ENCODE measurements around the gene AMER3. TPM values are rescaled to one million over a fixed set of nuclear protein-coding genes. Genes with fewer than 3 reads are reported as not detected.

AMER3 gene
- total and polyA plus RNA-seq, 2 of the 8 experiments (the other 6 are each of a cell fraction or from before 2014, with no cell fraction given), result 0.15 to 0.19 TPM

DNA sequence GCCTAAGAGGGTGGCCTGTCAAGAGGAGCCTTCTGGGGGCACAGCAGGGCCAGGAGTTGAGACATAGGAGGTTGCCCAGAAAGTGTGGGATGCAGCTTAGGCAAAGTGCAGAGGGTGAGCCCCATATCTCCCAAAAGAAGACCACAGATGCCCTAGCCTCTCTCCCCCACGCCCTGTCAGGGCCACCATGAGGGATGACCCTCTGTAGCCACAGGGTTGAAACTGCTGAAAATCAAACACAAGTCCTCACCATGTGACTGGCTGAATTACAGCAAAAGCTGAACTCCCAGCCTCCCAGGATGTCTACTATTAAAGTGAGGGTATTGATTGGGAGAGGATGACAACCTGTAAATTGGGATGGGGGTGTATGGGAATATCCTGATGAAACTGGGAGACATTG is 44.0 kb downstream of the AMER3 start:
- no peak overlapping the region for H3K23ac ChIP-seq (ENCODE audit: insufficient read length)
- no peak overlapping the region for H4K91ac ChIP-seq (replicated peaks; ENCODE audit: insufficient read length, low read length)
- H2BK12ac ChIP-seq (ENCODE audit: low read depth, low read length), result no peak overlapping the region
- no peaks in the 10 kb centered on the region for H4K20me1 ChIP-seq (replicated peaks in 1 of 2; ENCODE audit: control insufficient read depth in 1 of 2, insufficient read depth in 2 of 2, low read length in 2 of 2)
- no peak overlapping the region for H4K5ac ChIP-seq (ENCODE audit: insufficient read length, low read depth, low read length)
- DNase-seq (ENCODE audit: low read depth in 1 of 2, low spot score in 2 of 2) (no peak), FAIRE-seq (no peak)
- no peak overlapping the region for H3K4ac ChIP-seq (replicated peaks; ENCODE audit: insufficient read length, low read depth, low read length)
- peaks cover 0 to 15% (median 13%) of the 10 kb centered on the region in 4 experiments; a peak in 6 of 7 replicates for H3K27me3 ChIP-seq (replicated peaks in 1 of 4; ENCODE audit: control insufficient read depth in 3 of 4, extremely low read depth in 1 of 4, insufficient read depth in 3 of 4, low read length in 3 of 4)
- no peaks in the 10 kb centered on the region for H3K79me2 ChIP-seq (ENCODE audit: control insufficient read depth in 1 of 2, insufficient read depth in 2 of 2, low read length in 2 of 2)
- no peak overlapping the region for H3K9ac ChIP-seq (replicated peaks in 1 of 4; ENCODE audit: extremely low read depth in 1 of 4, low read depth in 3 of 4, low read length in 3 of 4)
- H2BK15ac ChIP-seq (ENCODE audit: low read length), result no peak overlapping the region
- H3K27ac ChIP-seq (ENCODE audit: low read depth, low read length), result no peak overlapping the region
- peaks cover 6% of the 10 kb centered on the region; the same call in 1 of the 2 replicates for H3K23me2 ChIP-seq (ENCODE audit: low read depth, low read length)
- no peak overlapping the region for H2AFZ ChIP-seq (ENCODE audit: low read length)
- no peak overlapping the region for H3K18ac ChIP-seq (ENCODE audit: extremely low read depth, low read length)
- peak overlapping the region; percentile 68 to 99; a peak in 3 of 4 replicates for H3K4me2 ChIP-seq (ENCODE audit: insufficient read depth in 1 of 2, low read depth in 2 of 2, low read length in 2 of 2)
- H2BK120ac ChIP-seq (replicated peaks; ENCODE audit: low read depth, low read length), result no peak overlapping the region
- H3K79me1 ChIP-seq (ENCODE audit: low read depth, low read length), result no peaks in the 10 kb centered on the region
- no peaks in the 10 kb centered on the region for H3K36me3 ChIP-seq (ENCODE audit: control insufficient read depth in 2 of 4, insufficient read depth in 4 of 4, low read length in 3 of 4)
- H2BK5ac ChIP-seq (ENCODE audit: low read depth, low read length), result no peak overlapping the region
- POLR2A ChIA-PET (ENCODE audit: partially characterized antibody), result interaction anchor here (0.8 kb wide), 1 partner anchor 12 kb away, joined by 3 read pairs; no protein-coding TSS in a partner anchor
- peaks cover 2 to 16% (median 7%) of the 10 kb centered on the region in 4 experiments; a peak in 6 of 7 replicates for H3K4me1 ChIP-seq (replicated peaks in 1 of 4; ENCODE audit: control insufficient read depth in 3 of 4, insufficient read depth in 4 of 4, low read length in 3 of 4)
- no peak overlapping the region for H3K14ac ChIP-seq (ENCODE audit: insufficient read length)
- WGBS, 2 experiments (ENCODE audit: extremely low coverage in 1 of 2, insufficient coverage in 1 of 2, insufficient read length in 1 of 2, insufficient replicate concordance in 2 of 2, low coverage in 1 of 2, low lambda C conversion rate in 2 of 2, missing lambda C conversion rate in 1 of 2), result 94% methylated on average over 1 of the region's 1 CpG; no CpG with 5 or more reads in 1 of the 2 experiments
- CTCF ChIA-PET (ENCODE audit: partially characterized antibody), result interaction anchor here (0.7 to 11.0 kb wide), 21 partner anchors 14 to 168 kb away, joined by 3 to 156 read pairs (median 6); partner anchors contain the start of gene ARHGEF4
- no peak overlapping the region for H3K4me3 ChIP-seq (ENCODE audit: extremely low read depth in 1 of 4, insufficient read depth in 2 of 4, low read depth in 3 of 4, low read length in 4 of 4)
- H3K56ac ChIP-seq (replicated peaks; ENCODE audit: insufficient read length, low read depth, low read length), result no peak overlapping the region
- no peaks in the 10 kb centered on the region for H3K9me3 ChIP-seq (ENCODE audit: insufficient read depth in 2 of 2, low read depth in 1 of 2, low read length in 1 of 2)
- no peak overlapping the region for H2BK20ac ChIP-seq (ENCODE audit: low read length)
- no peak overlapping the region for H2AK5ac ChIP-seq (ENCODE audit: low read depth, low read length)
- H4K8ac ChIP-seq (ENCODE audit: extremely low read depth, insufficient read depth, low read length), result no peak overlapping the region

All from H1 (cell line).